Measurements from ENCODE around the gene SRF. TPM values are rescaled to one million over a fixed set of nuclear protein-coding genes. Genes with fewer than 3 reads are reported as not detected.

The SRF gene
- total RNA-seq, 1 experiment from 2014 or later: 33.2 TPM

DNA sequence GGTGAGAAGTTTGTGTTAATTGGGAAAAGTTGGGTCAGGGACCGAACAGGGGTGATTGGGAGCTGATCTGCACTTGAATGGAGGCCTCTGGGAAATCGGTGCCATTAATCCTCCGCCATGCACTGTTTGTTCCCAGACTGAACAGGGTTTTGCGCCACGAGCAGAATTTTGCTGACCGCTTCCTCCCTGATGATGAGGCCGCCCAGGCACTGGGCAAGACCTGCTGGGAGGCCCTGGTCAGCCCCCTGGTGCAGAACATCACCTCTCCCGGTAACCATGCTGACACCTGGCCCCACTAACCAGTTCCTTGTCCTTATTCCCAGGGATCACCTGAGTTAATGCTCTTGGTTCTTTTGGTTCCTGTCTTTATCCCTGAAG, 32.6 kb downstream of the SRF start:
- intact Hi-C loops (cut with micrococcal nuclease; ENCODE audit: unreplicated experiment): no loop called here
- Histone ChIP-seq H3K4me3 (ENCODE audit: low read depth, low read length, poor library complexity, severe bottlenecking) (no peak overlapping the region), H3K27me3 (replicated peaks; ENCODE audit: insufficient read depth, low read depth, low read length, poor library complexity) (no peaks in the 10 kb centered on the region), H3K27ac (ENCODE audit: low read depth, low read length, poor library complexity, severe bottlenecking) (no peak overlapping the region), H3K4me1 (ENCODE audit: insufficient read depth, low read length, poor library complexity, severe bottlenecking) (no peaks in the 10 kb centered on the region), H3K9me3 (ENCODE audit: low read depth, low read length, poor library complexity, severe bottlenecking) (no peaks in the 10 kb centered on the region), H3K36me3 (ENCODE audit: insufficient read depth, low read length, poor library complexity, severe bottlenecking) (no peaks in the 10 kb centered on the region)
- CTCF ChIA-PET: no interaction called here
- no peak for TF ChIP-seq EZH2 (IDR thresholded peaks at IDR 0.05; ENCODE audit: borderline replicate concordance, low read depth, low read length, poor library complexity, severe bottlenecking)
- TF ChIP-seq, protein P1, sequence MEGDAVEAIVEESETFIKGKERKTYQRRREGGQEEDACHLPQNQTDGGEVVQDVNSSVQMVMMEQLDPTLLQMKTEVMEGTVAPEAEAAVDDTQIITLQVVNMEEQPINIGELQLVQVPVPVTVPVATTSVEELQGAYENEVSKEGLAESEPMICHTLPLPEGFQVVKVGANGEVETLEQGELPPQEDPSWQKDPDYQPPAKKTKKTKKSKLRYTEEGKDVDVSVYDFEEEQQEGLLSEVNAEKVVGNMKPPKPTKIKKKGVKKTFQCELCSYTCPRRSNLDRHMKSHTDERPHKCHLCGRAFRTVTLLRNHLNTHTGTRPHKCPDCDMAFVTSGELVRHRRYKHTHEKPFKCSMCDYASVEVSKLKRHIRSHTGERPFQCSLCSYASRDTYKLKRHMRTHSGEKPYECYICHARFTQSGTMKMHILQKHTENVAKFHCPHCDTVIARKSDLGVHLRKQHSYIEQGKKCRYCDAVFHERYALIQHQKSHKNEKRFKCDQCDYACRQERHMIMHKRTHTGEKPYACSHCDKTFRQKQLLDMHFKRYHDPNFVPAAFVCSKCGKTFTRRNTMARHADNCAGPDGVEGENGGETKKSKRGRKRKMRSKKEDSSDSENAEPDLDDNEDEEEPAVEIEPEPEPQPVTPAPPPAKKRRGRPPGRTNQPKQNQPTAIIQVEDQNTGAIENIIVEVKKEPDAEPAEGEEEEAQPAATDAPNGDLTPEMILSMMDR (conservative IDR thresholded peaks at IDR 0.05; ENCODE audit: low read depth, low read length): no peak
- POLR2A ChIA-PET (ENCODE audit: low non-redundant PET): no interaction called here
- DNase-seq (ENCODE audit: low spot score): no peak
- BruUV-seq (replicated peaks): no TSS peak

DNA sequence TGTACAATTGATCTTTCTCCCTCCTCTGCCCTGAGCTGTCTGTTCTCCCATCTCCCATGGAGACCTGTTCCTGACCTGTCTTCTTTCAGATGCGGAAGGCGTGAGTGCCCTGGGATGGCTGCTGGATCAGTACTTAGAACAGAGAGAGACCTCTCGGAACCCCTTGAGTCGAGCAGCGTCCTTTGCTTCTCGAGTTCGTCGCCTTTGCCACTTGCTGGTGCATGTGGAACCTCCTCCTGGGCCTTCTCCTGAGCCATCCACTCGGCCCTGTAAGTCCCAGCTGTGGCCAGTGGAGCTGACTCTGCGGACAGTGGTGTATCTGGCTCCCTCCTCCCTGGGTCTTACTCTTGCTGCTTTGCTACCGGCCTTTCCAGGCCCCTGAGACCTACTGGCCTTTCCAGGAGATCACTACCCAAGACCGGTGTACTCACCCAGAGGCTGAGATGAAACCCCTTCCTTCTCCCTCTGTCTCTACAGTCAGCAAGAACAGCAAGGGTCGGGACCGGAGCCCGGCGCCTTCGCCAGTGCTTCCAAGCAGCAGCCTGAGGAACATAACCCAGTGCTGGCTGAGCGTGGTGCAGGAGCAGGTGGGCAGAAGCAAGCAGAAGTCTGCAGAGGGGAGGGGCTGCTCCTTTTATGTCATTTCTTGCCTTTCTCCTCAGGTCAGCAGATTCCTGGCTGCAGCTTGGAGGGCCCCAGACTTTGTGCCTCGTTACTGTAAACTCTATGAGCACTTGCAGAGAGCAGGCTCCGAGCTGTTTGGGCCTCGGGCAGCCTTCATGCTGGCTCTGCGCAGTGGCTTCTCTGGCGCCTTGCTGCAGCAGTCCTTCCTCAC, 33.4 kb downstream of the SRF start:
- POLR2A ChIA-PET (ENCODE audit: low non-redundant PET): no interaction called here
- no peak overlapping the region for H3K27ac ChIP-seq (ENCODE audit: low read depth, low read length, poor library complexity, severe bottlenecking)
- no peaks in the 10 kb centered on the region for H3K4me1 ChIP-seq (ENCODE audit: insufficient read depth, low read length, poor library complexity, severe bottlenecking)
- BruUV-seq (replicated peaks): no TSS peak
- H3K27me3 ChIP-seq (replicated peaks; ENCODE audit: insufficient read depth, low read depth, low read length, poor library complexity): no peaks in the 10 kb centered on the region
- H3K9me3 ChIP-seq (ENCODE audit: low read depth, low read length, poor library complexity, severe bottlenecking): no peaks in the 10 kb centered on the region
- H3K4me3 ChIP-seq (ENCODE audit: low read depth, low read length, poor library complexity, severe bottlenecking): no peak overlapping the region
- TF ChIP-seq EZH2 (IDR thresholded peaks at IDR 0.05; ENCODE audit: borderline replicate concordance, low read depth, low read length, poor library complexity, severe bottlenecking): no peak
- TF ChIP-seq, protein P1 (conservative IDR thresholded peaks at IDR 0.05; ENCODE audit: low read depth, low read length): no peak
- intact Hi-C loops (cut with micrococcal nuclease; ENCODE audit: unreplicated experiment): no loop called here
- DNase-seq (ENCODE audit: low spot score): no peak
- CTCF ChIA-PET: no interaction called here
- no peaks in the 10 kb centered on the region for H3K36me3 ChIP-seq (ENCODE audit: insufficient read depth, low read length, poor library complexity, severe bottlenecking)

DNA sequence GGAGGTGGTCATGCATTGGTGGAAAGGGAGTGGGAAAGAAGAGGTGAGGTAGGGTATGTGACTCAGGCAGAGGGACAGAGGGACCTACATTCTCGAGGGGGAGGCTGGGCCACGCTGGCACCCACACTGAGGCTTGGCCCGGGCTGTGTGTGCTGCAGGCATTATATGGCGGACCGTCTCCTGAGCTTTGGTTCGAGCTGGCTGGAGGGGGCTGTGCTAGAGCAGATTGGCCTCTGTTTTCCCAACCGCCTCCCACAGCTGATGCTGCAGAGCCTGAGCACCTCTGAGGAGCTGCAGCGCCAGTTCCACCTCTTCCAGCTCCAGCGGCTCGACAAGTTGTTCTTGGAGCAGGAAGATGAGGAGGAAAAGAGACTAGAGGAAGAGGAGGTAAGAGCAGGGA, 34.8 kb downstream of the SRF start:
- no TSS peak for BruUV-seq (replicated peaks)
- CTCF ChIA-PET: no interaction called here
- DNase-seq (ENCODE audit: low spot score): no peak
- H3K27me3 ChIP-seq (replicated peaks; ENCODE audit: insufficient read depth, low read depth, low read length, poor library complexity): no peaks in the 10 kb centered on the region
- H3K36me3 ChIP-seq (ENCODE audit: insufficient read depth, low read length, poor library complexity, severe bottlenecking): no peaks in the 10 kb centered on the region
- intact Hi-C loops (cut with micrococcal nuclease; ENCODE audit: unreplicated experiment): no loop called here
- H3K4me3 ChIP-seq (ENCODE audit: low read depth, low read length, poor library complexity, severe bottlenecking): no peak overlapping the region
- no peak overlapping the region for H3K27ac ChIP-seq (ENCODE audit: low read depth, low read length, poor library complexity, severe bottlenecking)
- H3K4me1 ChIP-seq (ENCODE audit: insufficient read depth, low read length, poor library complexity, severe bottlenecking): no peaks in the 10 kb centered on the region
- H3K9me3 ChIP-seq (ENCODE audit: low read depth, low read length, poor library complexity, severe bottlenecking): no peaks in the 10 kb centered on the region
- POLR2A ChIA-PET (ENCODE audit: low non-redundant PET): no interaction called here
- TF ChIP-seq EZH2 (IDR thresholded peaks at IDR 0.05; ENCODE audit: borderline replicate concordance, low read depth, low read length, poor library complexity, severe bottlenecking): no peak
- TF ChIP-seq, protein P1 (conservative IDR thresholded peaks at IDR 0.05; ENCODE audit: low read depth, low read length): no peak

All from A673 (cell line).